ENCODE data around the gene GOLM1.

The GOLM1 gene

DNA sequence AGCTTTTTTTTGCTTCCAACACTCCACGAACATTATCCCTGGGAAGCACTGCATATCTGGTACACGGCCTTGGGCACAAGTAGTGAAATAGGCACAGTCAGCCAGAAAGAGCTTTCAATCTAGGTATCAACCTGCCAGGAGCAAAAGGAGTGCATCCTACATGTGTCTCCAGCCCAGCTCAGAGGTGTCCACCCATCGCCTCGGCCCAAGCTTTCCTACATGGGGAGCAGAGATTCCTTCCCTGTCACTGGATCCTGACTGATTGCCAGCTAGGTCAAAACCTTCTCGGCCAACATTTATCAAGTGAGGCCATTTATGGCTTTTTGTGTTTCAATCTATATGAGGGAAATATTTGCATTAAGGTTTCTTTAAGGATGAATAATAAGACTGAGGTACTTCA lies 55.8 kb downstream of the GOLM1 start:
- DNase-seq, result no peak

DNA sequence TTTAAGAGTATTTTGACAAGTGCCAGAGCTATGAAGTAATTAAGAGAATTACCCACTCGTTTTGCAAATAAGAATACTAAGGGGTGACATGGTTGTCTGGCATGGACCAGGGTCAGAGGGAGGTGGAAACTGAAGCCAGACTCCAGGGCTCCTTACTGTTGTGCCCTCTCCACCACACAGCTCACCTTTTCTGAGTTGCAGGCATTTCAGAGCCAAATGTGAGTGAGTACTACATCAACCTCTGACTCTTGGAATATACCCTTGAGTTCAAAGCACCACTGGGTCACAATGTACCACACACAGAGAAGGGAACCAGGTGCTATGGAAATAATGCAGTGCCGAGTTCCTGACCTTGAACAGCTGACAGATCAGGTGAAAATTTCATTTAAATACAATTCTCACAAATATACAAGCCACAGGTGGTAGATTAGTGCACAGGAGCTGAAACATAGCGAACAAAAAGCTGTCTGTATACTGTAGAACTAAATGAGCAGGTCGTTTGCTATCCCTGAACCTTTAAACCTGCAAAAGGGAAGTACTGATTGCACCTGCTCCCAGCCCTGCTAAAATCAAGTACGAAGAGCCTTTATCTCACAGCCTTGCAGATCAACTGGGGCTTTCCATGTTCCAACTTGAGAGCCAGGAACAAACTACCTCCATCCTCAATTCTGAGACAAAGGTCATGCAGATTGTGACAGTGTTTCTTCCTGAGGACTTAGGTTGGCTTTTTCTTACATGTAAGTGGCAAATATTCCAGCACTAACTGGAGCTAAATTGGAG lies 57.0 kb downstream of the GOLM1 start:
- no peak for DNase-seq

DNA sequence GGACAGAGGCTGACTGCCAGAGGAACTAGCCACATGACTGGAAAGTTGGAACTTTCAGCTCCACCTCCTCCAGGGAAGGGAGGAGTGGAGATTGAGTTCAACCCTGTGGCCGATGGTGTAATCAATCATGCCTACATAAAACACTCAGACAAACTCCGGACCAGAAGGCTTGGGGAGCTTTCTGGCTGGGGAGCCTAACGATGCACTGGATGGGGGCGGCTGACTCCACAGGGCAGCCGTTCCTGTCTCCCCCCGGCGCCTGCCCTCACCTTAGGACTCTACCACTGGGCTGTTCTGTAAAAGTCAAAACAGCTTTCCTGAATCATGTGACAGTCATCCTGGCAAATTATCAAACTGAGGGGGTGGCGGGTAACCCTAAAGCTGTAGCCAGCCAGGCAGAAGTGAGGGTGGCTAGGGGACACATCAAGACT lies 58.0 kb downstream of the GOLM1 start:
- DNase-seq, result no peak

DNA sequence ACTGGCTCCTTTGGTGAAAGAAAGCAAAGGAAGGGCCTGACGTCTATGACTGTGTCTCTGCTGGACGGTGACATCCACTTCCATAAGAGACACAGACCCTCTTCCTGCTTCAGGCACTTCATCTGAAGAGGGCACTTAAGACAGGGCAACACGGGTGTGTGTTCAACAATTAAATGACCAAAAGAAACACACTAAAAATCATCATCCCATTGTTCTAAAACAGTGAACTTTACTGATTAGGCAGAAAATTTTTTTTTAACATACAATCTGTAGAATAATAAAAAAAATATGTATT lies 58.5 kb downstream of the GOLM1 start:
- no peak for DNase-seq

DNA sequence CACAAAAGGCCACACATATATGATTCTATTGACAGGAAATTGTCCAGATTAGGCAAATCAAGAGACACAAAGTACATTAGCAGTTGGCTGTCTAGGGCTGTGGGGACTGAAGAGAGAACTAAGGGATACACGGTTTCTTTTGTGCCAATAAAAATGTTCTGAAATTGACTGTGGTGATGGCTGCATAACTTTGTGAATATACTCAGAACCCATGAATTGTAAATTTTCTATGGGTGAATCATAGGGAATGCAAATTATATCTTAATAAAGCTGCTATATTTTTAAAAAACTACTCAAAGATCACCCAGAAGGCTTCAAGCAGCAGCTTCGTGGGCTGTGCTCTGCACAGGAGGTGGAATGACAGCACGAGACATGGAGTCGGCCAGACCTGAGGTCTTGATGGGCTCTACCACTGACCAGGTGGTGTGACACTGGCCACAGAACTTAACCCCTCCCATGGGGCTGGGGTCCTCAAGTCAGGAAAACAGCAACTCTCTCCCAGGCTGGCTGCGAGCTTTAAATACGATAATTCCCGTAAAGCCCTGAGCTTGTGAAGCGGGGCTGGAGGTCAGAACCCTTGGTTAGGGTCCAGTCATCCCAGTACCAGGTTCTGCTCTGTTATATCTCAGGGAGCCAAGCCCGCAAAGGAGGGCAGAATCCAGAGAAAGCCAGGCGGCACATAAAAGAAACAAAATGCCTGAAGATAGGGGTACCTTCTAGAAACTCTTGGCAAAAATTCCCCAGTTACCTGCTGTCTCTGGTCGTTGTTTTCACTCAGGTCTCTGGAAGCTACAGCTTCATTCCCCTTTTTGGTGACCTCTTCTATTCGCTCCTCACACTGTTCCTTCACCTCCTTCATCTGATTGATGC lies 59.1 kb downstream of the GOLM1 start:
- DNase-seq, result no peak

DNA sequence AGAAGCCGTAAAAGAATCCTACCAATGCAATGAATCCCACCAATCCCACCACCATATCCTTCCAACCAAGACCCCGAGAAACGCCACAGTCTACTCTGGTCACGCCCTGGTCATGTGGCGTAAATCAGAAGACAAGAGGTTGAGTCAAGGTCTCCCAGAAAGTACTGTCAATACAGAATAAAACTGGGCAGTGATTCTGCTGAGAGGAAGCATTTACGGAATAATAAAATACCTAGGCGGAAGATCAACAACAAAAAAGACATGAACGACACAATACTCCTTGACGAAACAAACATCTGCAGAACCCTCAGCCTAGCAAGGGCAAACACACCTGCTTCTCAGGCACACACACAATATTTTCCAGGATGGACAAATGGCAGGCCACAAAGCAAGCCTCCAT lies 62.8 kb downstream of the GOLM1 start:
- DNase-seq, result no peak

DNA sequence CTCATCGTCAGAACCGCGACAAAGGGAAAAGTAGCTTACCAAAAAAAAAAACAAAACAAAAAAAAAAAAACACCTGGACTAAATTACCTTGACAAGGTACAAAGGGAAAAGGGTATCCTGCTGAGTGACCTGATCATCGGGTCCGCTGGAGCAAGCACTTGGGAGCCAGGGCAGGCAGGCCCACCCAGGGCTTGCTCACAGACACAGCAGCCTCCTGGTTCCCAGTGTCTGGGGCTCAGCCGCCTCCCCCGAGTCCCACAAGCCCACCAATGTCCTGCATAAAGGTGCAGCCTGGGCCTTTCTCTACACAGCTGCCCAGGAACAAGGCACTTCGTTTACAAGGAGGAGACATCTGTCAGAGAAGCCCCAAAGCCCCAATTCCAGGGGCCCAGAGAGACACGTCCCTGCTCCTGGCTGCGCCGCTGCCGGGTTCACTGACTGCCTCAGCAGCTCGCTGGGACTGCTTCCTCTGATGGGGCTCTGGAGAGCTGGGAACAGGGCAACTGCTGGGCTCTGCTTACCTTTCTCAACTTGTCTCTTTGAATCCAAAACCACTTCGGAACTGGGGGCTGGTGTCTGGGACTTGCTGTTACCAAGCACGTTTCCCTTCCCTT lies 63.4 kb downstream of the GOLM1 start:
- DNase-seq, result no peak

DNA sequence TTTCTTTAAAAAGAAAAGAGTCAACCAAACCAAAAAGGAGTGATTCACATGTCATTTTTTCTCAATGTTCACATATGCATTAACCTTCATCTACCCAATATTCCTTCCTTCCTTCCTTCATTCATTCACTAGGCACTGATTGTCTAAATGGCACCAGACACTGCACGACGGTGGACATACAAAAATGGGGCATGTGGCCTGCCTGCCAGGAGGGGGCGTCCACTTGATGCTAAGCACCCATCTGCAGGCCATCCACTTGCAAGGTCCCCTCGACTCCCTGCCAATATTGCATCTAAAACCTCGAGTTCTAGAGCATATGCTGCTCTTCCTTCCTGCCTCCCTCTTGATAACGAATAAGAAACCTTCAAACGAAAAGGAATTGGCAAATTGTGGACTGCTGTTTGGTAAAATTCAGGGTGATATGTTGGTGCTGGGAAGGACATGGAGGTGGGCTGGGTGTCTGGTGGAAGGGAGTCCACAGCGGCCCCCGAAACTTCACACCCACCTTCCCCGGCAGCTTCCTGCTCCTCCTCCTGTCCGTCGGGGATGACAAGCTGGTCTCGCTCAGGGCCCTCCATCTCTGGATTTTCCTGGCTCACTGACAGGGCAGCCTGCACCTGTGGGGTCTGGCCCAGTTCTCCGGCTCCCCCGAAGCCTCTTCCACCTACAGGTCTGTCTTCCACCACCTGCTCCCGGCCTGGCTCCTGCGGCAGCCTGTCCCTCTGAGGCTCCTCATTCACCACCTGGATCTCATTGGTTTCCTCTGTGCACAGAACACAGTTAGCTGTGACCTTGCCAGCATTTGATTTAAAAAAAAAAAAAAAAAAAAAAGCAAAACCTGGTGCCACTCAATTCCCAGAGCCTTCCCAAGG lies 64.3 kb downstream of the GOLM1 start:
- no peak for DNase-seq

DNA sequence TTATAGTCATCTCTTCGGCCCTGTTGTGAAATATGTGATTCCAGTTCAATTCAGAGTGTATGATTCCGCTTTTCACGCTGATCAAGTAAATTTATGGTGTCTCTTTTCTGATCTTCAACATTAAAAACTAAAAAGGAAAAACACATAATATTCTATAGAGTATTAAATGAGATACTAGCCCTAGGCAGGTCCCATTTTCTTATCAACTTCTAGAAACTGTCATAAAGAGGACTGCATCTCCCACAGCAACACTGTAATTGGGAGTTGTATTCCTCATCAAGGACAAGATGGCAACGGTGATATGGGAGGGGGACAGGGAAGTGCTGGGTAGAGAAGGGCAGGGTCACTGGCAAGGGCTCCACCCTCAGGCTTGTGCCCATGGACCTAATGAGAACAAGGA lies 71.6 kb downstream of the GOLM1 start:
- no peak for DNase-seq

DNA sequence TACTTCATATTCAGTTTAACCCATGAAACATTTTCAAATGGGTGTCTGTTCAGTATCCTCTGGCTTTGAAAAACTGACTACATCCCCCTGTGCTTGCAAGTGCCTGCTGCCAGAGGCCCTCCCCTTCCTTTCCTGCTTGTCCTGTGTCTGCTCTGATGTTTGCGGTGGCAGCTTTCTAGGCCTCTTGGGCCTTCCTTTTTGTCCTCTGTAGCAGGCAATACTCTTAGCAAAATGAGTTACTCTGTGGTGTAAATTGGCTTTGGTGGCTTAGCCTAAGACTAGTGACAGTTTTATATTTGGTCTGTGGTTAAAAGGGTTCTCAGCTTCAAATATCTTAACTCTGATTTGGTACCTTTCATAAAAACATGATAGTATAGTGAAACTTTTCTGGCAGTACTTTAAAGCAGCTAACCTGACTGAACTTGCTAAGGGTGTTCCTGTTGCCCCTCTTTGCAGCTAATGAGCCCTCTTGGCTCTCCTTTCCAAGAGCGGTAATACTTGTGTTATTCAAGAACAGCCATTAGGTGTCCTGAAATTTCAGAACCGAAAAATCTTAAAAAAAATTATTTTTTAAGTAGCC lies 76.6 kb downstream of the GOLM1 start:
- no peak for DNase-seq

DNA sequence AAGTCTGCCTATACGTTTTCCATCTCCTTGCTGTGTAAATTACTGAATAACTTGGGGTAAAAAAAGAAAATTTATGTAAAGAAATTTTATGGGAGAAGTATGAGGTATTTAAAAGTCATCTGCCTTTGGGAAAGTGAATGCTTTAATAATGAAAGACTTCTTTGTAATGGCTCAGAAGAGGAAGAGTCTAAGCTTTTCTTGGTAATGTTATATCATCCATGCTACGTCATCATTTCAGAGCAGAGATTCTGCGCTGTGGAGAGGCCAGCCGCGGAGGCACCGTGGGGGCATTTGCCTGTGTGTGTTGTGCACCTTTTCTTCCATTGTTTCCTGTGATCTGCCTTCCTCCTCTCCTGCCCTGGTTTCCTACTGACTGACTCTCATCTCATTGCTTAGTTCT lies 78.2 kb downstream of the GOLM1 start:
- no peak for DNase-seq

DNA sequence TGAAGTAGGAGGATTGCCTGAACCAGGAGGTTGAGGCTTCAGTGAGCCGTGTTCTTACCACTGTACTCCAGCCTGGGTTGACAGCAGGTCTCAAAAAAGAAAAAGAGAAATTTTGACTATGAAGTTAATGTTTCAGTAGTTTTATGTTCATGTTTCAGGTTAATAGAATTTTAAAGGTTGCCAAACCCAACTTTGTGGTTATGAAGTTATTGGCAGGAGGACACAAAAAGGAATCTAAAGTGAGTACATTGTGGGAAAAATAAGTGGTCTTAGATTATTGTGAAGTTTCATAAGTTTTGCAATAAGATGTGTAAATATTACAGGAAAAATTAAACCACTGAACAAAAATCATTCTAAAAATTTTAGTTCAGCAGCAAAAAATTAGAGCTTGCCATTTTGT lies 78.6 kb downstream of the GOLM1 start:
- no peak for DNase-seq

DNA sequence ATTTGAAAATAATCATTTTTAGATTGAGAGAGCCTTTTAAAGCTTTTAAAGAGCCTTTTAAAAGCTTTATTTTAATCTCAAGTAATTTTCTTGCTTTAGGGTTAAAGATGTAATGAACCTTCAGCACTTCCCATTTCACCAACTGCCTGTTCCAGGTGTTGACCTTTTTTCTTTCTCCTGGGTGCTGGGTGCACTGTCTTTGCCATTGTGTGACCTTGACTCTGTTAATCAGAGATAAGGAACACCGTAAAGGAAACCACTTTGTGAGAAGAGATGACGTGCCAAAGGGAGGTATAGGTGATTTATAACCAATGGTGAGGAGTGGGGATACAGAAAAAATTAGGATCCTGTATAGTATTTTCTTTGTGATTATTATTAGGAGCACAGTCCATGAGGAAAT lies 90.2 kb downstream of the GOLM1 start:
- DNase-seq, result no peak

DNA sequence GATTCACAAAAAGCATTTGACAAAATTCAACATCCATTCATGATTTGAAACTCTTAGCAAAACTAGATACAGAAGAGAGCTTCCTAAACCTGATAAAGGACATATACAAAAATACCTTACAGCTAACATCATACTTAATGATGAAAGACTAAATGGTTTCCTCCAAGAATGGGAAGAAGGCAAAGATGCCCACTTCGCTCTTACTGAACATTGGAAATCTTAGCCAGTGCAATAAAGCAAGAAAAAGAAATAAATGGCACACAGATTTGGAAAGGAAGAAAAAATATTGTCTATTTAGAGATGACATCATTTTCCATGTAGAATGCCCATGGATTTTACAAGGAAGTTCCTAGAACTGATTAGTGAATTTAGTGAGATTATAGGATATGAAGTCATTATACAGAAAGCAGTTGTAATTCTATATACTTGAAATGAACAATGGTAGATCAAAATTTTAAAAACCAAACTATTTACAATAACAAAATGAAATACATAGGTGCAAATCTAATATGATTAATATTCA lies 94.0 kb downstream of the GOLM1 start:
- no peak for DNase-seq

DNA sequence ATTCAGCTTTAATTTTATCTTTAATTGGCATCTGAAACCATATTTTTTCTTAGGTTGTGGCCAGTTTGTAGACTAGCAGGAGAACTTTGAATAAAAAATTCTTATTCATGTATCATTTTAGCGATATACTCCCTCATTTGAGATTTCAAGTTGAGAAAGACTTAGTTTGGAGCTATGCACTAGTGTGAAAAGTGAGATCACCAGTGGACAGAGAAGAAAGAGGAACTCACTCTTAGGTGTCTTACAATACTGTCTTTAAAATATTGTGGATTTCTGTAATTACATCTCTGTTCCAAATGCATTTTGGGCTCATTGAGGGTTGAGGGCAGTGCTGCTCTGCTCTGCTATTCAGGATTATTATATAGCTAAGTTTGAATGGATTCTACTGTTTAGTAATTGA lies 103.8 kb downstream of the GOLM1 start:
- no peak for DNase-seq

DNA sequence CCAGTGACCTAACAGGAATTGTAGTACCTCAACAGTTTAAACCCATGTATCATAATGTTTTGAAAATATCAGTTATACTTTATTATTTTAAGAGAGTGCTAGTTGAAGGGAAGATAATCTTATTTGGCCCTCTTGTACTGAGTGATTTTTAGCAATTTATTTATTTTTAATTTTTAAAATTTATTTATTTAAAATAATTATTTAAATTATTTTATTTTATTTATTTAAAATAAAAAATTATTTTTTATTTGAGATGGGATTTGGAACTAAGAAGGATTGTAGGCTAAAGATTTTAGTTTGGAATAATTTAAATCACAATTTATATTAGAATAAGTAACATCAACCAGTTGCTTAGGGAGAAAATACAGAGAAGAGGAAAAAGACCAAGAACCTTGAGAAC lies 104.3 kb downstream of the GOLM1 start:
- no peak for DNase-seq

DNA sequence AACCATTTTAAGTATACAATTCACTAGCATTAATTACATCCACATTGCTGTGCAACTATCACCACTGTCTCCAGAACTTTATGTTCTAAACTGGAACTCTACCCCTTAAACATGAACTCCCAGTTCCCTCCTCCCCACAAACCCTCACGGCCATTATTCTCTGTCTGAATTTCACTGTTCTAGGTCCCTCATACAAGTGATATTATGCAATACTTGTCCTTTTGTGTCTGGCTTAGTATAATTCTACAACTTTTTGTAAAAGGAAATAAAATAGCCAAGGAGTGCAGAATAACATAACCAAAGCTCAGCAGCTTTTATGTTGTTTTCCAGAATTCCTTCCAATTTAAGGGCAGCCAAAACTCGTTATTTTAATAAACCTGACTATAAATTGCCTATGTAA lies 105.2 kb downstream of the GOLM1 start:
- no peak for DNase-seq

DNA sequence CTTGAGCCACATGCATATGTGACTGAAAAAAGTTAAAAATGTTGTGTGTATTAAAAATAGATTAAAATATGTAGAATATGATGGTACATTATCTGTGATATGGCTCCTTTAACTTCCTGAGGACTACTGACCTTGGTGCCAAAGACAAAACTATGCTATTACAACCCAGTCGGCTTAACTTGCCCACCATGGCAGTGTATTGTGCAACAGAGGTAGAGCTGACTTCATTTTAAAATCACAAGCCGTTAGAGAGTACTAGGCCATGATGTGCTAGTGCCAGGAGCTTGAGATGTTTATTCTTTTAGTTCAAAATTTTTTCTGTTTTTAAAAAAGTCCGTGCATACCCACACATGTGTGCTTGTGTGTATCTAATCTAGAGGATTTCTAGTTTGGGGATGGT lies 112.1 kb downstream of the GOLM1 start:
- DNase-seq, result no peak

DNA sequence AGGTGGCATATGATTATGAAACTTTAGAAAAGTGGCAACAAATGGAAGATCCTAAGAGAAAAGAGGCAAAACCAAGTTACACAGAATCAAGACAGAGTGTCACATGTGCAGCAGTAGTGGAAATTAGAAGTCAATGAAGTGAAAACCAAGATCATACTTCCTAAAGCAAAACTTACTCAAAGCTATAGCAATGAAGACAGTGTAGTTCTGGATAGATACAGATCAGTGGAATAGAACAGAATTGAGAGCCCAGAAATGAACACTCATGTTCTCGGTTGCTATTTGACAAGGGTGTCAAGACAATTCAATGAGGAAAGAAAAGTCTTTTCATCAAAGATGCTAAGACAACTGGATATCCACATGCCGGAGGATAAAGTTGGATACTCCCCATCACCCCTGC lies 114.9 kb downstream of the GOLM1 start:
- no peak for DNase-seq

DNA sequence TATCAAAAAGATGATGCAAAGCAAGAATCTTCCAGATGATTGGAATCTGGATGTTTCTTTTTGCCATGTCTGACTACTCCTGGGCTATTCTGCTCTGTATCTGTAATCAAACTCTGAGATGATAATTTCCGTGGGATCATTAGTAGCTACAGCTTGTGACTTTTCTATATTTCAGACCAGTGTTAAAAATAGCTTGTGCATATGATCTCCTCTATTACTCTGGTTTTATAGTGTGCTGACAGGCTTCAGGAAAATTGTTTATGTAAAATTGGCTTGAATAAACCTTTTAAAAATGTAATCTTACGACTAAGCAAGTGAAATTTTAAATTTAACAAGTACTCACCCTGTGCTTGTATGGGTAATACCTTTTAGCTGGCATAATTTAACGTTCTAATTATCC lies 118.0 kb downstream of the GOLM1 start:
- no peak for DNase-seq

DNA sequence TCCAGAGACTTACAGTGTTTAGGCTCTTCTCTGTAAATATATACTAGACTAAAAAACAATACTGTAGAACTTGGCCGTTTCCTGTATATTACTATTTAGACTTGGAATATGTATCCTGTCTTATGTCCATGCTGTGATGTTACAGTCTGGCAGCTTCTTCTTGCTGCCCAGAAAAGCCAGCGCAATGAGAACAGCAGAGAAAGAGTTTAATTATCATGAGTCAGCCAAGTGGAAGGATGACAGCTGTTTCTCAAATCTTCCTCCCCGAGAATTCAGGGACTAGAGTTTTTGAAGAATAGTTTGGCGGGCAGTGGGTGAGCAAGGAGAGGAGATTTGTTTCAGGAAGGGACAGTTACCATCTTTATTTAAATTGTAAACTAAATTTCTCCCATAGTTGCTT lies 120.9 kb downstream of the GOLM1 start:
- no peak for DNase-seq
